Measurements from ENCODE around the gene TAS1R3. TPM values are rescaled to one million over a fixed set of nuclear protein-coding genes. Genes with fewer than 3 reads are reported as not detected.

The TAS1R3 gene
- total RNA-seq, 1 experiment from 2014 or later: 0.31 TPM

- no peak for DNase-seq (ENCODE audit: low read depth, low spot score)
- Histone ChIP-seq H3K27ac (ENCODE audit: low read length) (peak overlapping the region; percentile 59), H3K4me3 (ENCODE audit: low read depth in 2 of 2, low read length in 2 of 2) (no peak overlapping the region), H3K9me3 (ENCODE audit: control insufficient read depth, insufficient read depth, low read depth, low read length) (no peaks in the 10 kb centered on the region), H3K4me1 (ENCODE audit: control insufficient read depth, insufficient read depth, low read length) (peaks cover 41% of the 10 kb centered on the region), H3K36me3 (ENCODE audit: control insufficient read depth, insufficient read depth, low read length) (no peaks in the 10 kb centered on the region; the same call in 1 of the 2 replicates), H3K27me3 (ENCODE audit: control insufficient read depth, insufficient read depth, low read length) (no peaks in the 10 kb centered on the region)
- in situ Hi-C loops (cut with HindIII; ENCODE audit: low pct_unique_long_range_greater_than_20kb, low sequenced_read_pairs): no loop called here
- intact Hi-C loops (cut with micrococcal nuclease; ENCODE audit: unreplicated experiment): no loop called here
- CTCF ChIA-PET: no interaction called here
- BruUV-seq (replicated peaks): no TSS peak
- POLR2A ChIA-PET: no interaction called here
- no peak for ATAC-seq
- TF ChIP-seq TCF7L2 (IDR thresholded peaks at IDR 0.05; ENCODE audit: low read depth, low read length) (no peak), SIN3A (IDR thresholded peaks at IDR 0.05; ENCODE audit: borderline replicate concordance, insufficient read depth, low read depth, low read length) (no peak), POLR2AphosphoS5 (IDR thresholded peaks at IDR 0.05; ENCODE audit: low read depth, low read length) (no peak)
- TF ChIP-seq, protein P1, sequence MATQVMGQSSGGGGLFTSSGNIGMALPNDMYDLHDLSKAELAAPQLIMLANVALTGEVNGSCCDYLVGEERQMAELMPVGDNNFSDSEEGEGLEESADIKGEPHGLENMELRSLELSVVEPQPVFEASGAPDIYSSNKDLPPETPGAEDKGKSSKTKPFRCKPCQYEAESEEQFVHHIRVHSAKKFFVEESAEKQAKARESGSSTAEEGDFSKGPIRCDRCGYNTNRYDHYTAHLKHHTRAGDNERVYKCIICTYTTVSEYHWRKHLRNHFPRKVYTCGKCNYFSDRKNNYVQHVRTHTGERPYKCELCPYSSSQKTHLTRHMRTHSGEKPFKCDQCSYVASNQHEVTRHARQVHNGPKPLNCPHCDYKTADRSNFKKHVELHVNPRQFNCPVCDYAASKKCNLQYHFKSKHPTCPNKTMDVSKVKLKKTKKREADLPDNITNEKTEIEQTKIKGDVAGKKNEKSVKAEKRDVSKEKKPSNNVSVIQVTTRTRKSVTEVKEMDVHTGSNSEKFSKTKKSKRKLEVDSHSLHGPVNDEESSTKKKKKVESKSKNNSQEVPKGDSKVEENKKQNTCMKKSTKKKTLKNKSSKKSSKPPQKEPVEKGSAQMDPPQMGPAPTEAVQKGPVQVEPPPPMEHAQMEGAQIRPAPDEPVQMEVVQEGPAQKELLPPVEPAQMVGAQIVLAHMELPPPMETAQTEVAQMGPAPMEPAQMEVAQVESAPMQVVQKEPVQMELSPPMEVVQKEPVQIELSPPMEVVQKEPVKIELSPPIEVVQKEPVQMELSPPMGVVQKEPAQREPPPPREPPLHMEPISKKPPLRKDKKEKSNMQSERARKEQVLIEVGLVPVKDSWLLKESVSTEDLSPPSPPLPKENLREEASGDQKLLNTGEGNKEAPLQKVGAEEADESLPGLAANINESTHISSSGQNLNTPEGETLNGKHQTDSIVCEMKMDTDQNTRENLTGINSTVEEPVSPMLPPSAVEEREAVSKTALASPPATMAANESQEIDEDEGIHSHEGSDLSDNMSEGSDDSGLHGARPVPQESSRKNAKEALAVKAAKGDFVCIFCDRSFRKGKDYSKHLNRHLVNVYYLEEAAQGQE (IDR thresholded peaks at IDR 0.05; ENCODE audit: insufficient read depth in 1 of 2, low read depth in 2 of 2, low read length in 1 of 2): no peak
- TF ChIP-seq, protein P2, sequence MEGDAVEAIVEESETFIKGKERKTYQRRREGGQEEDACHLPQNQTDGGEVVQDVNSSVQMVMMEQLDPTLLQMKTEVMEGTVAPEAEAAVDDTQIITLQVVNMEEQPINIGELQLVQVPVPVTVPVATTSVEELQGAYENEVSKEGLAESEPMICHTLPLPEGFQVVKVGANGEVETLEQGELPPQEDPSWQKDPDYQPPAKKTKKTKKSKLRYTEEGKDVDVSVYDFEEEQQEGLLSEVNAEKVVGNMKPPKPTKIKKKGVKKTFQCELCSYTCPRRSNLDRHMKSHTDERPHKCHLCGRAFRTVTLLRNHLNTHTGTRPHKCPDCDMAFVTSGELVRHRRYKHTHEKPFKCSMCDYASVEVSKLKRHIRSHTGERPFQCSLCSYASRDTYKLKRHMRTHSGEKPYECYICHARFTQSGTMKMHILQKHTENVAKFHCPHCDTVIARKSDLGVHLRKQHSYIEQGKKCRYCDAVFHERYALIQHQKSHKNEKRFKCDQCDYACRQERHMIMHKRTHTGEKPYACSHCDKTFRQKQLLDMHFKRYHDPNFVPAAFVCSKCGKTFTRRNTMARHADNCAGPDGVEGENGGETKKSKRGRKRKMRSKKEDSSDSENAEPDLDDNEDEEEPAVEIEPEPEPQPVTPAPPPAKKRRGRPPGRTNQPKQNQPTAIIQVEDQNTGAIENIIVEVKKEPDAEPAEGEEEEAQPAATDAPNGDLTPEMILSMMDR (IDR thresholded peaks at IDR 0.05): peak; percentile 42
Measured at GRCh38 chr1:1305300-1306069, 25.6 kb upstream of the TAS1R3 start.

GRCh38 chr1:1306070-1306660 lies 24.9 kb upstream of the TAS1R3 start:
- H3K36me3 ChIP-seq (ENCODE audit: control insufficient read depth, insufficient read depth, low read length): no peaks in the 10 kb centered on the region; the same call in 1 of the 2 replicates
- POLR2A ChIA-PET: no interaction called here
- in situ Hi-C loops (cut with HindIII; ENCODE audit: low pct_unique_long_range_greater_than_20kb, low sequenced_read_pairs) (no loop called here), intact Hi-C loops (cut with micrococcal nuclease; ENCODE audit: unreplicated experiment) (no loop called here)
- H3K4me3 ChIP-seq (ENCODE audit: low read depth in 2 of 2, low read length in 2 of 2): peak overlapping the region in 1 of 2 experiments; percentile 61; a peak in 2 of 4 replicates
- ATAC-seq (no peak), DNase-seq (ENCODE audit: low read depth, low spot score) (no peak)
- no peaks in the 10 kb centered on the region for H3K9me3 ChIP-seq (ENCODE audit: control insufficient read depth, insufficient read depth, low read depth, low read length)
- TF ChIP-seq, protein P2 (IDR thresholded peaks at IDR 0.05): peak; percentile 31; the same call in 1 of the 2 replicates
- no peak for TF ChIP-seq SIN3A (IDR thresholded peaks at IDR 0.05; ENCODE audit: borderline replicate concordance, insufficient read depth, low read depth, low read length)
- no peak for TF ChIP-seq TCF7L2 (IDR thresholded peaks at IDR 0.05; ENCODE audit: low read depth, low read length)
- H3K4me1 ChIP-seq (ENCODE audit: control insufficient read depth, insufficient read depth, low read length): peaks cover 41% of the 10 kb centered on the region
- BruUV-seq (replicated peaks): no TSS peak
- no peaks in the 10 kb centered on the region for H3K27me3 ChIP-seq (ENCODE audit: control insufficient read depth, insufficient read depth, low read length)
- peak overlapping the region; percentile 57 for H3K27ac ChIP-seq (ENCODE audit: low read length)
- CTCF ChIA-PET: no interaction called here
